ENCODE data around the gene MKKS.
"Not testable (repeated sequence)": the region's sequence is repeated elsewhere in the genome, so short reads cannot be mapped to it uniquely, and the experiment has no call there.

MKKS gene

GRCh38 chr20:10398834-10399369 lies 35.1 kb downstream of the MKKS start:
- TF ChIP-seq CTCF (IDR thresholded peaks at IDR 0.05; ENCODE audit: borderline replicate concordance, control extremely low read depth, extremely low read depth, insufficient read depth, missing control alignments): no peak
- in situ Hi-C loops (cut with MboI; ENCODE audit: low sequenced_read_pairs, unreplicated experiment): no loop called here
- DNase-seq (ENCODE audit: low spot score): no peak

- in situ Hi-C loops (cut with MboI; ENCODE audit: low sequenced_read_pairs, unreplicated experiment); DNase-seq (ENCODE audit: low spot score): not testable (repeated sequence)
Observed at GRCh38 chr20:10394752-10395151, 39.3 kb downstream of the MKKS start.

GRCh38 chr20:10390709-10391108 lies 43.3 kb downstream of the MKKS start:
- in situ Hi-C loops (cut with MboI; ENCODE audit: low sequenced_read_pairs, unreplicated experiment): no loop called here
- TF ChIP-seq CTCF (IDR thresholded peaks at IDR 0.05; ENCODE audit: borderline replicate concordance, control extremely low read depth, extremely low read depth, insufficient read depth, missing control alignments): no peak
- no peak for DNase-seq (ENCODE audit: low spot score)

- TF ChIP-seq CTCF (IDR thresholded peaks at IDR 0.05; ENCODE audit: borderline replicate concordance, control extremely low read depth, extremely low read depth, insufficient read depth, missing control alignments): no peak
- in situ Hi-C loops (cut with MboI; ENCODE audit: low sequenced_read_pairs, unreplicated experiment): no loop called here
- DNase-seq (ENCODE audit: low spot score): no peak
Observed at GRCh38 chr20:10388597-10388996, 45.4 kb downstream of the MKKS start.

GRCh38 chr20:10387686-10388085 lies 46.3 kb downstream of the MKKS start:
- DNase-seq (ENCODE audit: low spot score): no peak
- in situ Hi-C loops (cut with MboI; ENCODE audit: low sequenced_read_pairs, unreplicated experiment): no loop called here
- no peak for TF ChIP-seq CTCF (IDR thresholded peaks at IDR 0.05; ENCODE audit: borderline replicate concordance, control extremely low read depth, extremely low read depth, insufficient read depth, missing control alignments)

- DNase-seq (ENCODE audit: low spot score): no peak
- in situ Hi-C loops (cut with MboI; ENCODE audit: low sequenced_read_pairs, unreplicated experiment): no loop called here
- TF ChIP-seq CTCF (IDR thresholded peaks at IDR 0.05; ENCODE audit: borderline replicate concordance, control extremely low read depth, extremely low read depth, insufficient read depth, missing control alignments): no peak
Observed at GRCh38 chr20:10385850-10386544, 48.0 kb downstream of the MKKS start.

GRCh38 chr20:10381477-10381876 lies 52.5 kb downstream of the MKKS start:
- no peak for TF ChIP-seq CTCF (IDR thresholded peaks at IDR 0.05; ENCODE audit: borderline replicate concordance, control extremely low read depth, extremely low read depth, insufficient read depth, missing control alignments)
- in situ Hi-C loops (cut with MboI; ENCODE audit: low sequenced_read_pairs, unreplicated experiment): no loop called here
- no peak for DNase-seq (ENCODE audit: low spot score)

Measured in GM13976 (cell line).